CD8-positive, alpha-beta memory T cell (primary cell): ENCODE results near the gene CCDC85C. TPM values are rescaled to one million over a fixed set of nuclear protein-coding genes. Genes with fewer than 3 reads are reported as not detected.

Experiments
- CTCF ChIA-PET: fragments of 350-600 bp; sonication (Branson Sonifier 250); formaldehyde crosslinking; loops from one replicate; lab custom pipeline; 2021; ENCODE audit warnings: antibody characterized with exemption; lab: Charles Lee
- POLR2A ChIA-PET: fragments of 350-600 bp; sonication (Branson Sonifier 250); formaldehyde crosslinking; loops from one replicate; lab custom pipeline; 2021; ENCODE audit warnings: antibody characterized with exemption; lab: Charles Lee
- DNase-seq, 5 donors: peaks; one replicate each; pipeline versions ENCODE4 v3.0.0 to v3.0.0-alpha.2; 2020 to 2022; ENCODE audit warnings: mixed read lengths in 1 of 5
- H3K27ac ChIP-seq: one replicate; pipeline ENCODE4 v1.7.0; 2013; ENCODE audit warnings: low read depth, mild to moderate bottlenecking, low read length, moderate library complexity
- H3K27me3 ChIP-seq: 2 replicates; pipeline ENCODE4 v1.7.0; 2013; ENCODE audit warnings: low read length, mild to moderate bottlenecking; ENCODE audit not compliant: insufficient read depth, poor library complexity, severe bottlenecking
- H3K36me3 ChIP-seq: 2 replicates; pipeline ENCODE4 v1.7.0; 2013; ENCODE audit warnings: mild to moderate bottlenecking, low read length, moderate library complexity; ENCODE audit not compliant: insufficient read depth
- H3K4me1 ChIP-seq: 2 replicates; pipeline ENCODE4 v1.7.0; 2013; ENCODE audit warnings: mild to moderate bottlenecking, low read length, moderate library complexity; ENCODE audit not compliant: insufficient read depth
- H3K4me3 ChIP-seq: 2 replicates; pipeline ENCODE4 v1.7.0; 2013; ENCODE audit warnings: mild to moderate bottlenecking, low read length
- H3K9me3 ChIP-seq: 2 replicates; pipeline ENCODE4 v1.7.0; 2013; ENCODE audit warnings: mild to moderate bottlenecking, low read length
- H3K27ac Mint-ChIP-seq, 8 donors: one replicate each; pipeline ENCODE4 v1.8.0; 2020 to 2021; ENCODE audit warnings: mixed read lengths in 8 of 8, mild to moderate bottlenecking in 6 of 8, inconsistent platforms in 3 of 8, moderate library complexity in 3 of 8
- H3K27me3 Mint-ChIP-seq, 2 donors: one replicate each; pipeline ENCODE4 v1.8.0; 2020 to 2021; ENCODE audit warnings: mixed read lengths in 2 of 2, mild to moderate bottlenecking in 1 of 2, moderate library complexity in 1 of 2
- H3K36me3 Mint-ChIP-seq, 3 donors: one replicate each; pipeline ENCODE4 v1.8.0; 2020 to 2021; ENCODE audit warnings: mixed read lengths in 3 of 3, inconsistent platforms in 1 of 3, mild to moderate bottlenecking in 1 of 3
- H3K4me1 Mint-ChIP-seq, 3 donors: one replicate each; pipeline ENCODE4 v1.8.0; 2020 to 2021; ENCODE audit warnings: mixed read lengths in 3 of 3, inconsistent platforms in 1 of 3, mild to moderate bottlenecking in 1 of 3
- H3K4me3 Mint-ChIP-seq, 7 donors: one replicate each; pipeline ENCODE4 v1.8.0; 2020 to 2021; ENCODE audit warnings: mixed read lengths in 7 of 7, mild to moderate bottlenecking in 6 of 7, moderate library complexity in 4 of 7, inconsistent platforms in 2 of 7
- H3K9me3 Mint-ChIP-seq, 5 donors: one replicate each; pipeline ENCODE4 v1.8.0; 2020 to 2022; ENCODE audit warnings: mixed read lengths in 5 of 5, mild to moderate bottlenecking in 3 of 5, moderate library complexity in 2 of 5, inconsistent platforms in 1 of 5
- polyA plus RNA-seq: library from polyadenylated mRNA; unstranded; fragments of 300-500 nt; fragmentation: Illumina TruSeq; gene quantifications from one replicate; pipeline ENCODE4 v1.2.3, GENCODE V29; 2021
- total RNA-seq, 2 experiments: library from RNA; stranded (reverse); gene quantifications; one replicate each; pipeline ENCODE4 v1.2.3, GENCODE V29; 2021

Gene CCDC85C
- total and polyA plus RNA-seq, 3 experiments from 2014 or later: 1.2 to 5.3 (median 4.2) TPM

GRCh38 chr14:99635116-99635515, 31.1 kb upstream of the CCDC85C start:
- Mint-ChIP-seq H3K9me3 (no peaks in the 10 kb centered on the region), H3K27ac (no peak overlapping the region), H3K4me1 (no peaks in the 10 kb centered on the region), H3K4me3 (no peak overlapping the region), H3K27me3 (peaks cover 5 to 18% of the 10 kb centered on the region in 2 donors), H3K36me3 (no peaks in the 10 kb centered on the region)
- Histone ChIP-seq H3K27ac (no peak overlapping the region), H3K36me3 (no peaks in the 10 kb centered on the region), H3K9me3 (no peaks in the 10 kb centered on the region), H3K4me3 (no peak overlapping the region), H3K27me3 (no peaks in the 10 kb centered on the region), H3K4me1 (no peaks in the 10 kb centered on the region)
- ChIA-PET CTCF (interaction anchor here (0.9 kb wide), 1 partner anchor 15 kb away, joined by 3 read pairs; no protein-coding TSS in a partner anchor), POLR2A (no interaction called here)
- no peak for DNase-seq

GRCh38 chr14:99634443-99634842, 30.4 kb upstream of the CCDC85C start:
- Histone ChIP-seq H3K4me3 (no peak overlapping the region), H3K9me3 (no peaks in the 10 kb centered on the region), H3K4me1 (no peaks in the 10 kb centered on the region), H3K27ac (no peak overlapping the region), H3K36me3 (no peaks in the 10 kb centered on the region), H3K27me3 (no peaks in the 10 kb centered on the region)
- Mint-ChIP-seq H3K4me1 (no peaks in the 10 kb centered on the region), H3K9me3 (no peaks in the 10 kb centered on the region), H3K4me3 (no peak overlapping the region), H3K36me3 (no peaks in the 10 kb centered on the region), H3K27ac (no peak overlapping the region), H3K27me3 (peaks cover 5 to 18% of the 10 kb centered on the region in 2 donors)
- ChIA-PET CTCF (interaction anchor here (0.9 kb wide), 1 partner anchor 14 kb away, joined by 3 read pairs; no protein-coding TSS in a partner anchor), POLR2A (no interaction called here)
- no peak for DNase-seq

GRCh38 chr14:99633918-99634317, 29.9 kb upstream of the CCDC85C start:
- Mint-ChIP-seq H3K9me3 (no peaks in the 10 kb centered on the region), H3K36me3 (no peaks in the 10 kb centered on the region), H3K27me3 (peaks cover 5 to 20% of the 10 kb centered on the region in 2 donors), H3K27ac (no peak overlapping the region), H3K4me1 (peaks cover 2% of the 10 kb centered on the region in 3 donors), H3K4me3 (no peak overlapping the region)
- no peak for DNase-seq
- no peaks in the 10 kb centered on the region for H3K27me3 ChIP-seq
- no peaks in the 10 kb centered on the region for H3K36me3 ChIP-seq
- CTCF ChIA-PET: interaction anchor here (0.9 kb wide), 1 partner anchor 14 kb away, joined by 3 read pairs; no protein-coding TSS in a partner anchor
- H3K27ac ChIP-seq: no peak overlapping the region
- H3K9me3 ChIP-seq: no peaks in the 10 kb centered on the region
- H3K4me3 ChIP-seq: no peak overlapping the region
- POLR2A ChIA-PET: no interaction called here
- no peaks in the 10 kb centered on the region for H3K4me1 ChIP-seq

- CTCF ChIA-PET: no interaction called here
- POLR2A ChIA-PET: no interaction called here
- Histone ChIP-seq H3K36me3 (no peaks in the 10 kb centered on the region), H3K27me3 (no peaks in the 10 kb centered on the region), H3K4me1 (peaks cover 4% of the 10 kb centered on the region), H3K4me3 (no peak overlapping the region), H3K27ac (no peak overlapping the region), H3K9me3 (no peaks in the 10 kb centered on the region)
- H3K9me3 Mint-ChIP-seq: no peaks in the 10 kb centered on the region
- peaks cover 6 to 23% of the 10 kb centered on the region in 2 donors for H3K27me3 Mint-ChIP-seq
- no peak overlapping the region for H3K27ac Mint-ChIP-seq
- H3K4me3 Mint-ChIP-seq: no peak overlapping the region
- peaks cover 4 to 6% (median 5%) of the 10 kb centered on the region in 3 donors for H3K4me1 Mint-ChIP-seq
- DNase-seq: no peak
- no peaks in the 10 kb centered on the region for H3K36me3 Mint-ChIP-seq
Measured at GRCh38 chr14:99633141-99633540, 29.1 kb upstream of the CCDC85C start.

- CTCF ChIA-PET: no interaction called here
- Histone ChIP-seq H3K27ac (no peak overlapping the region), H3K4me3 (no peak overlapping the region), H3K4me1 (peaks cover 4% of the 10 kb centered on the region), H3K9me3 (no peaks in the 10 kb centered on the region), H3K27me3 (no peaks in the 10 kb centered on the region), H3K36me3 (no peaks in the 10 kb centered on the region)
- Mint-ChIP-seq H3K36me3 (no peaks in the 10 kb centered on the region), H3K4me1 (peaks cover 4 to 8% (median 5%) of the 10 kb centered on the region in 3 donors), H3K4me3 (no peak overlapping the region), H3K27ac (no peak overlapping the region), H3K9me3 (no peaks in the 10 kb centered on the region), H3K27me3 (peaks cover 11 to 29% of the 10 kb centered on the region in 2 donors)
- no peak for DNase-seq
- POLR2A ChIA-PET: no interaction called here
Measured at GRCh38 chr14:99632410-99633035, 28.5 kb upstream of the CCDC85C start.

GRCh38 chr14:99630202-99630601, 26.2 kb upstream of the CCDC85C start:
- ChIA-PET POLR2A (no interaction called here), CTCF (no interaction called here)
- peaks cover 11 to 38% of the 10 kb centered on the region in 2 donors for H3K27me3 Mint-ChIP-seq
- Histone ChIP-seq H3K27me3 (no peaks in the 10 kb centered on the region), H3K4me1 (peaks cover 4% of the 10 kb centered on the region), H3K36me3 (no peaks in the 10 kb centered on the region), H3K27ac (no peak overlapping the region), H3K9me3 (no peaks in the 10 kb centered on the region), H3K4me3 (no peak overlapping the region)
- no peaks in the 10 kb centered on the region for H3K9me3 Mint-ChIP-seq
- H3K36me3 Mint-ChIP-seq: no peaks in the 10 kb centered on the region
- no peak overlapping the region for H3K27ac Mint-ChIP-seq
- H3K4me1 Mint-ChIP-seq: peaks cover 4 to 10% (median 5%) of the 10 kb centered on the region in 3 donors
- no peak for DNase-seq
- H3K4me3 Mint-ChIP-seq: no peak overlapping the region

- Mint-ChIP-seq H3K27ac (no peak overlapping the region), H3K36me3 (no peaks in the 10 kb centered on the region), H3K4me1 (peaks cover 4 to 10% (median 5%) of the 10 kb centered on the region in 3 donors), H3K9me3 (no peaks in the 10 kb centered on the region), H3K27me3 (peaks cover 11 to 41% of the 10 kb centered on the region in 2 donors), H3K4me3 (no peak overlapping the region)
- ChIA-PET CTCF (interaction anchor here (0.7 to 1.5 kb wide), 12 partner anchors 12 to 134 kb away, joined by 3 to 8 read pairs (median 4); partner anchors contain the start of gene CYP46A1), POLR2A (no interaction called here)
- Histone ChIP-seq H3K36me3 (no peaks in the 10 kb centered on the region), H3K9me3 (no peaks in the 10 kb centered on the region), H3K27me3 (no peaks in the 10 kb centered on the region), H3K27ac (no peak overlapping the region), H3K4me1 (peaks cover 4% of the 10 kb centered on the region), H3K4me3 (no peak overlapping the region)
- DNase-seq: peak; percentile 43 to 72 (median 47)
Measured at GRCh38 chr14:99628887-99629618, 25.0 kb upstream of the CCDC85C start.
